Omental fat pad (tissue), 4 donors: ENCODE results near the gene ADAMTS14. TPM values are rescaled to one million over a fixed set of nuclear protein-coding genes. Genes with fewer than 3 reads are reported as not detected.

Source experiments
- ATAC-seq: fragments of 150-250 bp; one replicate; pipeline ENCODE4 v1.9.1; 2016; ENCODE audit warnings: mild to moderate bottlenecking, moderate library complexity; ENCODE audit not compliant: low FRiP score
- DNase-seq: peaks from one replicate; pipeline ENCODE4 v3.0.0-alpha.2; 2019; ENCODE audit warnings: low spot score
- total RNA-seq, 4 donors: library from RNA; depleted of rRNA; stranded (reverse); fragments of >200 nt; gene quantifications; one replicate each; pipeline ENCODE4 v1.1.0, GENCODE V29; 2016
- TF ChIP-seq, protein P1 (sequence below), 3 donors: fragments of 450-650 bp; IDR thresholded peaks; one replicate each; pipeline ENCODE4 v1.5.1; 2016 to 2017; ENCODE audit warnings: antibody characterized with exemption in 3 of 3, mild to moderate bottlenecking in 3 of 3, moderate library complexity in 2 of 3

Gene ADAMTS14
- total RNA-seq, 4 donors from 2014 or later = 0.19 to 0.60 (median 0.47) TPM; not detected in 1

DNA sequence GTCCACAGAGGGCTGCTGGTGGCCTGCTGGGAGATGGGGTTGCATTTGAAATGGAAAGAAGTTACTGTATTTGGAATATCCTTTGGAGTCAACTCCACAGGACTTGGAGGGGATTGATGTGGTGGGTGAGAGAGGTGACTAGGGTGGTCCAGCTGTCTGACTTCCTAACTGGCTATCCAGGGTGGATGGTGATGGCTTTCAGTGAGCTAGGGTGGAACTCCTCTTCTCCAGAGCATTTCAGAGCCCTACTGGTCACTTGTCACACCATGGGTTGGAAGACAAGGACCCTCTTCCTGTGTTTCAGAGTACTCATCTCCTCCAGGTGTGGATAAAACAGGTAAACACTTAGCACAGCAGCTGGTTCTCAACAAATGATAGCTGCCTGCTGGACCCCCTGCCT lies 3.3 kb upstream of the ADAMTS14 start:
- DNase-seq (no peak), ATAC-seq (no peak)
- TF ChIP-seq, protein P1, sequence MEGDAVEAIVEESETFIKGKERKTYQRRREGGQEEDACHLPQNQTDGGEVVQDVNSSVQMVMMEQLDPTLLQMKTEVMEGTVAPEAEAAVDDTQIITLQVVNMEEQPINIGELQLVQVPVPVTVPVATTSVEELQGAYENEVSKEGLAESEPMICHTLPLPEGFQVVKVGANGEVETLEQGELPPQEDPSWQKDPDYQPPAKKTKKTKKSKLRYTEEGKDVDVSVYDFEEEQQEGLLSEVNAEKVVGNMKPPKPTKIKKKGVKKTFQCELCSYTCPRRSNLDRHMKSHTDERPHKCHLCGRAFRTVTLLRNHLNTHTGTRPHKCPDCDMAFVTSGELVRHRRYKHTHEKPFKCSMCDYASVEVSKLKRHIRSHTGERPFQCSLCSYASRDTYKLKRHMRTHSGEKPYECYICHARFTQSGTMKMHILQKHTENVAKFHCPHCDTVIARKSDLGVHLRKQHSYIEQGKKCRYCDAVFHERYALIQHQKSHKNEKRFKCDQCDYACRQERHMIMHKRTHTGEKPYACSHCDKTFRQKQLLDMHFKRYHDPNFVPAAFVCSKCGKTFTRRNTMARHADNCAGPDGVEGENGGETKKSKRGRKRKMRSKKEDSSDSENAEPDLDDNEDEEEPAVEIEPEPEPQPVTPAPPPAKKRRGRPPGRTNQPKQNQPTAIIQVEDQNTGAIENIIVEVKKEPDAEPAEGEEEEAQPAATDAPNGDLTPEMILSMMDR (IDR thresholded peaks at IDR 0.05) = no peak

DNA sequence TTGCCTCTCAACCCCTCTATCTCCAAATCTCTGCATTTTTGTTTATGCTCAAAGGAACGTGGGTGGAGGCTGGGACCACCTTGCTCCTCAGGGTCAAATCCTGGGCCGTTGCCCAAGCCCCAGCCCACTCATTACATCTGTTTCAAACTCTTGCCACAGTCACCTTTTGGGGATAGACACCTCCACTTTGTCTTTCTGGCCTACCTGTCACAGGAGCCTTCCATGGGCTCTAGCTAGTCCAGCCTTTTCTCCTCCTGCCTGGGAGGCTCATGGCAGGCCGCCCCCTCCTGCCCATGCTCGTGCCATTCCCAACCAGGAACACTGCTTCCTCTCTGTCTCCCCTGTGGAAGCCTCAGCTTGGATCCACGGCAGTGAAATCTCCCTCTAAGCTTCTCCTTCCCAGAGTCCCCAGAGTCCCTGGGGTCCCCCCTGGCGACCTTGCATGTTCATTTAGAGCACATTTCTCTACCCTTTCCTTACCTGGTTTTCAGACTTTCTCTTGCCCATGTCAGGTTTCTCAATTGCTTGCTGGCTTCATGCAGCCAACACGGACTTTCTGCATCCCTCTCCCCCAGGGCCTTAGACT lies 2.5 kb upstream of the ADAMTS14 start:
- TF ChIP-seq, protein P1 (IDR thresholded peaks at IDR 0.05) = no peak
- ATAC-seq (no peak), DNase-seq (no peak)

DNA sequence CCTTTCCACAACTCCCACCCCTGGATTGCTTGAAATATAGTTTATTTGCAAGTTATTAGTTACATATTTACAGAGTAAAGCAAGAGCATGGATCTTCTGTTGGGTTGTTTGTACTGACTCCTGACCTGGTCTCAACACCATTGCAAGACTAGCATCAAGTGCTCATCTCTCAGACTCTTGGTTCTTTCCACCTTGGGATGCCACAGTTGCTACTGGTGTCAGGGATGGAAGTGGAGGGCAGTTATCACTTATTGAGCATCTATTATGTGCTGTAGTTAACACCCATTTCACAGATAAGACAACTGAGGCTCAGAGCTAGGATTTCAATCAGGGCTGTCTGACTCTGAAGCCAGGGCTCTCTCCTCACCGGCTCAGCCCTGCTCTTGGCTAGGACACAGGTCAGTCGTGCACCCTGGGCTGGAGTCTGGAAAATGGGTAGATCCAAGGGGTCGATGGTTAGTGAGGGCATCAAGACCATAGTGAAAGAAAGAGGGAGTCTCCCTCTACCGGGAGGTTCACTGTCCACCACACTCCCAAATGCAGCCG lies 614 bp upstream of the ADAMTS14 start:
- ATAC-seq (no peak), DNase-seq (no peak)
- TF ChIP-seq, protein P1 (IDR thresholded peaks at IDR 0.05) = no peak

DNA sequence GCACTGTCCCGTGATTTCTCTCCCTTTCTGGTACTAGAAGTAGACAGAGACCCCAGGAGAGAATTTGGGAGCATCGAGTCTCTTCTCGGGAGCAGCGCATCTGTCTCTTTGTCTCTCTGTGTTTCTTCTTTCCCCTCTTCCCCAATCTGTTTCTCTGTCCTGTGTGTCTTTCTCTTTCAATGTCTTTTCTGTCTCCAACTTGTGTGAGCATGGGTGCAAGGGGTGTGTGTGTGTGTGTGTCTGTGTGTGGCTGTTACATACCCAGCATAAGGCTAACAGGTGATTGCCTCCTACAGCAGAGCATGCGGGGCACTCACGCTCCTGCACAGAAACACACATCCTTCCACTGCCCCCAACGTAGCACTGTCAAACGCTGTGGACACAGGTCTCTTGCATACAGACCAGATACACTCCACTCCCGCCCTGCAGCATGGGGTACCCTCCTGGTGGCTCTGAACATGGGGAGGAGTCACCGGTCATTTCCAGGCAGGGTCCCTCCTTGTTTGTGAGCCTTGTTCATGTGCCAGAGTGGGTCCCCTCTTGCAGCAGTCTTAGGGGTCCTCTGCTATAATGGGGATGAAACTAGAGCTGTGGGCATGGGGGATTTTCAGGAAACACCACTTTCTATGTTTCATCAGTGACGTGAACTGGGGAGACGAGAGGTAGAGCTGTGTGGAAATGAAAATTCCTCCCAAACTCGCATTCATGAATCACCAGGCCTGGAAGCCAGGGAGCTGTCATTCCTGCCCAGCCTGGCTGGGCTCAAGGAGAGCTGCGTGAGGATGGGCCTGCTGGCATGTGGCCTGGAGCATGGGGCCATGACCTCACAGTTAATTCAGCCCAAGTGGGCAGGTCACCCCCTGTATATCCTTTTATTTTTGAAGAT lies 980 bp downstream of the ADAMTS14 start:
- DNase-seq = no peak
- peak; percentile 86 for ATAC-seq
- TF ChIP-seq, protein P1 (IDR thresholded peaks at IDR 0.05) = no peak

DNA sequence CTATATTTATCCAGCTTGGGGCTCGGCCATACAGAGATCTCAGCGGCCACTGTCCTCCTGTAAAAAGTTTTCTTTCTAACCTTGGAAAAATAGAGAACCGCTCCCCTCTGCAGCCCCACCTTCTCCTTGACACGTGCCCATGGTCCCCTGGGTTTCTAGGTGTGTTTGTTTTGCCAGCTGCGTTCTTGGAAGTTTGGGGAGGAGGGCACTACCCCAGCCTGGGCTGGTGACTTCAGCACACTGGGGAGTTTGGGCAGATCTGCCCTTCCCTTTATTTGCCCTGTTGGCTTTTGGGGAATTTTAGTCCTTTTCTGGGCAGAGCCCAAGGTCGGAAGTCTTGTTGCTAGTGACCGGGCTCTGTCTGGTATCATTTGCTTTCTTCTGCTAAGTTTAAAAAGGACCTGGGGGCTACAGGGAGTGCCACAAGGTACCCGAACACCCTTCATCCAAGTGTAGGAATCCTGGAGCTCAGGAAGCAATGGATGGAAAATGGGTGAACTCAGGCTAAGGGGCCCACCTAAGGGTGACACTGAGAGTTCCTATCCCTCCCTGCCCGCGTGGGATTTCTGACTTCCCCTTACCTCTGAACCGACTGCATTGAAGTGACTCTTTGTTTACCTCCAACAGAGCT lies 1.7 kb downstream of the ADAMTS14 start:
- DNase-seq (no peak), ATAC-seq (peak; percentile 17)
- TF ChIP-seq, protein P1 (IDR thresholded peaks at IDR 0.05) = no peak

DNA sequence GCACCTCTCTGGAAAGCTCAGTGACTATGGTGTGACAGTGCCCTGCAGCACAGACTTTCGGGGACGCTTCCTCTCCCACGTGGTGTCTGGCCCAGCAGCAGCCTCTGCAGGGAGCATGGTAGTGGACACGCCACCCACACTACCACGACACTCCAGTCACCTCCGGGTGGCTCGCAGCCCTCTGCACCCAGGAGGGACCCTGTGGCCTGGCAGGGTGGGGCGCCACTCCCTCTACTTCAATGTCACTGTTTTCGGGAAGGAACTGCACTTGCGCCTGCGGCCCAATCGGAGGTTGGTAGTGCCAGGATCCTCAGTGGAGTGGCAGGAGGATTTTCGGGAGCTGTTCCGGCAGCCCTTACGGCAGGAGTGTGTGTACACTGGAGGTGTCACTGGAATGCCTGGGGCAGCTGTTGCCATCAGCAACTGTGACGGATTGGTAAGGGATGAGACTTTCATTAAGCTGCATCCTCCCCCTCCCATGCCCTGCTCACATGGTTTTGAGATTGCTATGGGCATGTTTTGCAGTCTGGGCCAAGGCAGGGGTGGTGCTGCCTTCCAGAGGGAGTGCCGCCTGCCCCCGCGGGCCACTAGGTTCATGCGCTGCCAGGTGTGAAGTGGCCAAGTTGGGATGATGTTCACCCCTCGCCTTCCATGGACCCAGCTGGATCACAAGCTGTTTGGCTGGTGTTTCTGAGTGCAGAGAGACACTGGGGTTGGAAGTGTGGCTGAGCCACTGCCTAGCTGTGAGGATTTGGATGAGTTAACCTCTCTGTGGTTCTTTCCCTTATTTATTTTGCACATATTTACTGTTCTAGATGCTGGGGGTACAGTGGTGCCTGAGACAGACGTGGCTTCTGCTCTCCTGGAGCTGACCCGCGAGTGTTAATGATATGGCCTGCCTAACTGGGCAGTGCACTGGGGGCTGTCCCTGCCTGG lies 2.5 kb downstream of the ADAMTS14 start:
- no peak for ATAC-seq
- TF ChIP-seq, protein P1 (IDR thresholded peaks at IDR 0.05) = no peak
- no peak for DNase-seq
